H1 (cell line): ENCODE data around the gene MRFAP1L1. TPM values are rescaled to one million over a fixed set of nuclear protein-coding genes. Genes with fewer than 3 reads are reported as not detected.
A peak's percentile ranks its signal among the peaks of the same experiment; 100 is the strongest.

Experiments used
- CTCF ChIA-PET: fragments of 300-600 bp; sonication (Branson Sonifier 250); formaldehyde crosslinking; loops from one replicate; lab custom pipeline; 2021; ENCODE audit not compliant: partially characterized antibody; lab: Charles Lee
- POLR2A ChIA-PET: fragments of 300-600 bp; sonication (Branson Sonifier 250); formaldehyde crosslinking; loops from one replicate; lab custom pipeline; 2021; ENCODE audit warnings: inconsistent platforms; ENCODE audit not compliant: partially characterized antibody; lab: Charles Lee
- DNase-seq, 2 experiments: peaks; one replicate each; pipeline versions ENCODE4 v3.0.0 to v3.0.0-alpha.2; 2010 to 2022; ENCODE audit warnings: low spot score in 2 of 2, low read depth in 1 of 2, mixed read lengths in 1 of 2
- FAIRE-seq: peaks from 2 replicates; lab custom pipeline; 2011; peaks lifted over from hg19 to GRCh38; lab: Jason Lieb, UNC
- H2AFZ ChIP-seq: 2 replicates; pipeline ENCODE4 v1.8.1; 2012; ENCODE audit warnings: low read length, inconsistent platforms
- H2AK5ac ChIP-seq: 2 replicates; pipeline ENCODE4 v1.6.1; 2013; ENCODE audit warnings: low read depth, low read length
- H2BK120ac ChIP-seq: replicated peaks from 2 replicates; pipeline ENCODE3; 2013; ENCODE audit warnings: low read depth, low read length, inconsistent platforms
- H2BK12ac ChIP-seq: 2 replicates; pipeline ENCODE4 v1.6.1; 2013; ENCODE audit warnings: low read depth, low read length
- H2BK15ac ChIP-seq: 2 replicates; pipeline ENCODE4 v1.6.1; 2013; ENCODE audit warnings: low read length
- H2BK20ac ChIP-seq: 2 replicates; pipeline ENCODE4 v1.6.1; 2013; ENCODE audit warnings: low read length
- H2BK5ac ChIP-seq: 2 replicates; pipeline ENCODE4 v1.6.1; 2013; ENCODE audit warnings: low read depth, low read length
- H3K14ac ChIP-seq: 2 replicates; pipeline ENCODE4 v1.6.1; 2013; ENCODE audit warnings: inconsistent platforms; ENCODE audit not compliant: insufficient read length
- H3K18ac ChIP-seq: 2 replicates; pipeline ENCODE4 v1.6.1; 2013; ENCODE audit warnings: low read length; ENCODE audit errors: extremely low read depth
- H3K23ac ChIP-seq: 2 replicates; pipeline ENCODE4 v1.6.1; 2013; ENCODE audit warnings: inconsistent platforms; ENCODE audit not compliant: insufficient read length
- H3K23me2 ChIP-seq: 2 replicates; pipeline ENCODE4 v1.6.1; 2013; ENCODE audit warnings: low read depth, low read length
- H3K27ac ChIP-seq: 2 replicates; pipeline ENCODE4 v1.6.1; 2011; ENCODE audit warnings: low read depth, low read length, inconsistent platforms
- H3K27me3 ChIP-seq, 4 experiments: replicated peaks in 1 of 4; 1 replicate in 1 of 4; 2 replicates in 3 of 4; pipeline versions ENCODE4 v1.6.1 to v1.8.1; 2011 to 2013; ENCODE audit warnings: low read length in 3 of 4, mild to moderate bottlenecking in 3 of 4, inconsistent platforms in 2 of 4, mixed read lengths in 2 of 4, moderate library complexity in 1 of 4; ENCODE audit not compliant: control insufficient read depth in 3 of 4, insufficient read depth in 3 of 4; ENCODE audit errors: extremely low read depth in 1 of 4
- H3K36me3 ChIP-seq, 4 experiments: 2 replicates each; pipeline versions ENCODE4 v1.6.1 to v1.8.1; 2011 to 2013; ENCODE audit warnings: mild to moderate bottlenecking in 4 of 4, low read length in 3 of 4, moderate library complexity in 2 of 4, control low read depth in 1 of 4, inconsistent platforms in 1 of 4; ENCODE audit not compliant: insufficient read depth in 4 of 4, control insufficient read depth in 2 of 4
- H3K4ac ChIP-seq: replicated peaks from 2 replicates; pipeline ENCODE3; 2013; ENCODE audit warnings: low read length, low read depth, mixed read lengths, inconsistent platforms; ENCODE audit not compliant: insufficient read length
- H3K4me1 ChIP-seq, 4 experiments: replicated peaks in 1 of 4; 1 replicate in 1 of 4; 2 replicates in 3 of 4; pipeline versions ENCODE4 v1.6.1 to v1.8.1; 2011 to 2013; ENCODE audit warnings: low read length in 3 of 4, inconsistent platforms in 2 of 4, mixed read lengths in 1 of 4; ENCODE audit not compliant: insufficient read depth in 4 of 4, control insufficient read depth in 3 of 4
- H3K4me2 ChIP-seq, 2 experiments: 2 replicates each; pipeline versions ENCODE4 v1.6.1 to v1.8.1; 2011 to 2013; ENCODE audit warnings: low read depth in 2 of 2, low read length in 2 of 2, control low read depth in 1 of 2, inconsistent platforms in 1 of 2, mild to moderate bottlenecking in 1 of 2; ENCODE audit not compliant: insufficient read depth in 1 of 2
- H3K4me3 ChIP-seq, 4 experiments: fragments of 200-600, 300-600 bp in 1 of 4; sonication (generic), shearing (Covaris generic), sonication (Bioruptor Twin) in 1 of 4; 2 replicates each; pipeline versions ENCODE4 v1.5.1 to v1.8.1; 2011 to 2016; ENCODE audit warnings: low read length in 4 of 4, low read depth in 3 of 4, control low read depth in 2 of 4, inconsistent platforms in 2 of 4, mild to moderate bottlenecking in 2 of 4, mixed read lengths in 1 of 4, moderate library complexity in 1 of 4; ENCODE audit not compliant: insufficient read depth in 2 of 4; ENCODE audit errors: extremely low read depth in 1 of 4
- H3K56ac ChIP-seq: replicated peaks from 2 replicates; pipeline ENCODE3; 2013; ENCODE audit warnings: low read depth, mild to moderate bottlenecking, mixed read lengths, low read length, inconsistent platforms; ENCODE audit not compliant: insufficient read length
- H3K79me1 ChIP-seq: 2 replicates; pipeline ENCODE4 v1.6.1; 2013; ENCODE audit warnings: low read depth, low read length, control low read depth
- H3K79me2 ChIP-seq, 2 experiments: 2 replicates each; pipeline versions ENCODE4 v1.6.1 to v1.8.1; 2012 to 2013; ENCODE audit warnings: low read length in 2 of 2, mild to moderate bottlenecking in 2 of 2, inconsistent platforms in 1 of 2; ENCODE audit not compliant: insufficient read depth in 2 of 2, control insufficient read depth in 1 of 2
- H3K9ac ChIP-seq, 4 experiments: replicated peaks in 1 of 4; 1 replicate in 1 of 4; 2 replicates in 3 of 4; pipeline versions ENCODE4 v1.6.1 to v1.8.1; 2011 to 2013; ENCODE audit warnings: low read depth in 3 of 4, low read length in 3 of 4, control low read depth in 2 of 4, mild to moderate bottlenecking in 2 of 4, moderate library complexity in 2 of 4, inconsistent platforms in 1 of 4; ENCODE audit errors: extremely low read depth in 1 of 4
- H3K9me3 ChIP-seq, 2 experiments: 2 replicates each; pipeline versions ENCODE4 v1.6.1 to v1.8.1; 2012 to 2013; ENCODE audit warnings: mild to moderate bottlenecking in 2 of 2, moderate library complexity in 2 of 2, control low read depth in 1 of 2, inconsistent platforms in 1 of 2, low read depth in 1 of 2, low read length in 1 of 2, mixed read lengths in 1 of 2; ENCODE audit not compliant: insufficient read depth in 2 of 2
- H4K20me1 ChIP-seq, 2 experiments: replicated peaks in 1 of 2; 2 replicates each; pipeline versions ENCODE3 to v1.8.1; 2011 to 2013; ENCODE audit warnings: inconsistent platforms in 2 of 2, low read length in 2 of 2, mild to moderate bottlenecking in 1 of 2; ENCODE audit not compliant: insufficient read depth in 2 of 2, control insufficient read depth in 1 of 2
- H4K5ac ChIP-seq: 2 replicates; pipeline ENCODE4 v1.6.1; 2013; ENCODE audit warnings: low read length, low read depth, mixed read lengths, inconsistent platforms; ENCODE audit not compliant: insufficient read length
- H4K8ac ChIP-seq: 2 replicates; pipeline ENCODE4 v1.8.0; 2013; ENCODE audit warnings: mild to moderate bottlenecking, moderate library complexity, low read length, inconsistent platforms; ENCODE audit not compliant: insufficient read depth; ENCODE audit errors: extremely low read depth
- H4K91ac ChIP-seq: replicated peaks from 2 replicates; pipeline ENCODE3; 2013; ENCODE audit warnings: low read length, mixed read lengths, inconsistent platforms; ENCODE audit not compliant: insufficient read length
- E2F6 ChIP-seq: IDR thresholded peaks from 2 replicates; pipeline ENCODE4 v1.6.1; 2012; ENCODE audit warnings: inconsistent platforms
- HDAC6 ChIP-seq: IDR thresholded peaks from one replicate; pipeline ENCODE4 v1.7.1; 2012; ENCODE audit warnings: low read depth, mild to moderate bottlenecking, inconsistent platforms, low read length, moderate library complexity
- NRF1 ChIP-seq: IDR thresholded peaks from 2 replicates; pipeline ENCODE4 v1.6.1; 2011; ENCODE audit warnings: mild to moderate bottlenecking, low read depth, low read length, improper control_type of control experiment
- RFX5 ChIP-seq: IDR thresholded peaks from 2 replicates; pipeline ENCODE4 v1.6.1; 2011; ENCODE audit warnings: low read depth, low read length, improper control_type of control experiment, borderline replicate concordance
- RNF2 ChIP-seq: fragments of 200-900, 300-1000 bp; sonication (generic); IDR thresholded peaks from 2 replicates; pipeline ENCODE4 v1.7.1; 2016; ENCODE audit warnings: borderline replicate concordance, low read depth, mild to moderate bottlenecking, antibody characterized with exemption, low read length; ENCODE audit not compliant: poor library complexity, severe bottlenecking; ENCODE audit errors: missing control alignments
- WGBS, 2 experiments: shearing (Covaris generic) in 1 of 2; methylation state at CpG; one replicate each; pipeline versions ENCODE4 v1.1.6 to v1.1.7; 2013 to 2015; ENCODE audit warnings: low lambda C conversion rate in 2 of 2, mixed read lengths in 2 of 2, inconsistent platforms in 1 of 2, low coverage in 1 of 2, missing lambda C conversion rate in 1 of 2; ENCODE audit not compliant: insufficient replicate concordance in 2 of 2, insufficient coverage in 1 of 2, insufficient read length in 1 of 2; ENCODE audit errors: extremely low coverage in 1 of 2, missing lambda C conversion rate in 1 of 2; 5-methylcytosine and 5-hydroxymethylcytosine counted together
- long read RNA-seq, 2 experiments: library from RNA in 1 of 2; library from capped mRNA in 1 of 2; stranded (forward); transcript quantifications; one replicate each; pipeline ENCODE4 v2.0.0, GENCODE V29; 2021; ENCODE audit warnings: inconsistent platforms in 1 of 2
- polyA minus RNA-seq, 3 experiments: library from RNA; depleted of rRNA, polyadenylated mRNA; stranded (reverse); fragments of >200 nt; gene quantifications; 1 replicate in 2 of 3; 2 replicates in 1 of 3; pipeline ENCODE4 v1.2.3, GENCODE V29; 2011
- polyA plus RNA-seq, 7 experiments: library from polyadenylated mRNA; depleted of rRNA in 3 of 7; stranded (reverse) in 5 of 7; unstranded in 2 of 7; fragments of >200 nt in 5 of 7; fragments of 200-250 nt in 2 of 7; gene quantifications; 1 replicate in 5 of 7; 2 replicates in 1 of 7; 4 replicates in 1 of 7; pipeline versions ENCODE4 v1.2.1 to v1.2.3, GENCODE V29; 2011 to 2013; ENCODE audit warnings: missing spikeins in 2 of 7, mixed read lengths in 2 of 7
- total RNA-seq: library from RNA; stranded (reverse); fragmentation: NEBNext Ultra II Directional; extraction: Animal tissue kit (Norgen Biotek cat#: 25700); gene quantifications from 2 replicates; pipeline ENCODE4 v1.2.1, GENCODE V29; 2021

MRFAP1L1 gene
- total RNA-seq (54.3 TPM in 2 replicates), polyA plus RNA-seq (2011; rRNA removed) (21.3 and 26.8 TPM in 2 replicates), polyA minus RNA-seq (2011; rRNA and poly(A)+ RNA removed) (9.8 and 12.3 TPM in 2 replicates)
- 74.6 TPM for polyA plus RNA-seq (2011; cell fraction: cytosol; rRNA removed)
- polyA plus RNA-seq (2011; cell fraction: nucleus; rRNA removed) = 16.7 TPM
- 53.6 to 74.9 TPM (median 57.3 TPM) in 4 replicates for polyA plus RNA-seq (2012, experiment 1 of 2)
- polyA plus RNA-seq (2012, experiment 2 of 2) = 9.4 TPM
- 38.8 TPM for polyA plus RNA-seq (2013, experiment 1 of 2)
- 41.0 TPM for polyA plus RNA-seq (2013, experiment 2 of 2)
- 15.9 TPM for polyA minus RNA-seq (2011; cell fraction: cytosol; rRNA and poly(A)+ RNA removed)
- polyA minus RNA-seq (2011; cell fraction: nucleus; rRNA and poly(A)+ RNA removed) = 11.4 TPM
- long read RNA-seq, experiment 1, transcript MRFAP1L1-202 (1 exons, 2,127 nt) = minor isoform, 11 of 45 reads
- long read RNA-seq, experiment 1, transcript MRFAP1L1-201 (2 exons, 1,593 nt) = major isoform, 30 of 45 reads
- long read RNA-seq, experiment 1, partial matches to known transcripts = 0 of 45 reads
- long read RNA-seq, experiment 1, other reads (novel, unspliced or antisense) = 4 of 45 reads
- long read RNA-seq, experiment 2, transcript MRFAP1L1-201 (2 exons, 1,593 nt) = major isoform, 114 of 141 reads
- long read RNA-seq, experiment 2, transcript MRFAP1L1-202 (1 exons, 2,127 nt) = minor isoform, 12 of 141 reads
- long read RNA-seq, experiment 2, partial matches to known transcripts = 0 of 141 reads
- long read RNA-seq, experiment 2, other reads (novel, unspliced or antisense) = 15 of 141 reads

GRCh38 chr4:6709230-6710114 is at the start of gene MRFAP1L1:
MRFAP1L1 (minus strand) TSS chr4:6709865; CDS start chr4:6709629, 236 bp downstream.
- Histone ChIP-seq H2BK5ac (peak within 1 kb of the TSS; percentile 79), H3K27me3 (no peaks in the 10 kb centered on the region; a peak in 1 of 7 replicates), H3K4me2 (peak within 1 kb of the TSS; percentile 96 to 97), H2AK5ac (no peak within 1 kb of the TSS; the same call in 1 of the 2 replicates), H3K56ac (peak within 1 kb of the TSS; percentile 83), H3K9ac (peak within 1 kb of the TSS; percentile 79 to 97 (median 82)), H2BK15ac (0 out of 2 replicates have a peak within 1 kb of the TSS, but pooled peaks have one; percentile 65), H3K23ac (no peak within 1 kb of the TSS), H4K8ac (peak within 1 kb of the TSS; percentile 76), H2BK120ac (no peak within 1 kb of the TSS), H4K91ac (peak within 1 kb of the TSS; percentile 92), H4K5ac (peak within 1 kb of the TSS; percentile 92), H3K14ac (no peak within 1 kb of the TSS), H2BK20ac (no peak within 1 kb of the TSS), H2AFZ (peak within 1 kb of the TSS; percentile 93), H3K36me3 (peaks cover 0 to 17% (median 0%) of the 10 kb centered on the region in 4 experiments; a peak in 2 of 8 replicates), H3K79me2 (peaks cover 24 to 51% of the 10 kb centered on the region in 2 experiments), H3K79me1 (peaks cover 9% of the 10 kb centered on the region), H3K4me3 (peak within 1 kb of the TSS; percentile 87 to 98 (median 90)), H3K9me3 (no peaks in the 10 kb centered on the region), H3K18ac (peak within 1 kb of the TSS; percentile 87), H3K4ac (peak within 1 kb of the TSS; percentile 1), H3K27ac (peak within 1 kb of the TSS; percentile 79), H4K20me1 (peaks cover 0 to 7% of the 10 kb centered on the region in 2 experiments), H3K4me1 (peaks cover 0 to 18% (median 5%) of the 10 kb centered on the region in 4 experiments; a peak in 5 of 7 replicates), H3K23me2 (peaks cover 14% of the 10 kb centered on the region), H2BK12ac (0 out of 2 replicates have a peak within 1 kb of the TSS, but pooled peaks have one; percentile 52)
- WGBS, 2 experiments = 1% methylated on average over 72 of the region's 72 CpGs; no CpG with 5 or more reads in 1 of the 2 experiments
- FAIRE-seq = no peak
- ChIA-PET CTCF (interaction anchor here (0.7 to 1.7 kb wide), 5 partner anchors 13 to 362 kb away, joined by 3 to 6 read pairs (median 4); partner anchors contain the start of gene S100P), POLR2A (interaction anchor here (0.7 to 1.6 kb wide), 5 partner anchors 21 to 581 kb away, joined by 3 read pairs; a partner anchor contains a TSS)
- DNase-seq = peak; percentile 86 to 95
- TF ChIP-seq RFX5 (no peak), NRF1 (no peak), E2F6 (peak; percentile 74), HDAC6 (no peak), RNF2 (no peak)
